Measurements from ENCODE around the gene NFYA.

NFYA gene

GRCh38 chr6:41073203-41073967, 611 bp downstream of the NFYA start:
- Histone ChIP-seq H4K91ac (ENCODE audit: low read length) (peak overlapping the region; percentile 96), H2BK5ac (ENCODE audit: low read depth, low read length, poor library complexity, severe bottlenecking) (peak overlapping the region; percentile 96), H4K8ac (ENCODE audit: low read length) (peak overlapping the region; percentile 77), H3K36me3 (ENCODE audit: control insufficient read depth in 1 of 2, insufficient read depth in 2 of 2, low read depth in 1 of 2, low read length in 2 of 2) (peaks cover 0 to 21% of the 10 kb centered on the region in 2 experiments), H3K18ac (ENCODE audit: low read depth in 1 of 2, low read length in 2 of 2) (peak overlapping the region; percentile 92 to 98), H3K4me1 (ENCODE audit: control insufficient read depth, insufficient read depth, low read depth, low read length) (no peaks in the 10 kb centered on the region), H3K9me3 (ENCODE audit: control insufficient read depth, low read length) (no peaks in the 10 kb centered on the region), H3K4ac (ENCODE audit: low read depth in 1 of 2, low read length in 2 of 2) (peak overlapping the region; percentile 39 to 96), H3K4me2 (ENCODE audit: low read length, poor library complexity, severe bottlenecking) (peak overlapping the region; percentile 61), H3K4me3 (ENCODE audit: insufficient read depth in 1 of 2, low read depth in 1 of 2, low read length in 2 of 2) (peak overlapping the region; percentile 85 to 88), H2AFZ (ENCODE audit: low read depth, low read length) (no peak overlapping the region), H2BK120ac (ENCODE audit: low read depth, low read length) (peak overlapping the region; percentile 97), H3K27ac (ENCODE audit: low read length, poor library complexity, severe bottlenecking) (peak overlapping the region; percentile 94), H2BK15ac (ENCODE audit: low read depth, poor library complexity, severe bottlenecking) (peak overlapping the region; percentile 94), H2AK5ac (ENCODE audit: low read length, severe bottlenecking) (peak overlapping the region; percentile 94), H3K79me1 (replicated peaks; ENCODE audit: low read length, poor library complexity, severe bottlenecking) (peaks cover 7% of the 10 kb centered on the region), H3K14ac (ENCODE audit: low read length in 2 of 2) (peak overlapping the region; percentile 72 to 87), H3K27me3 (ENCODE audit: control insufficient read depth in 1 of 2, insufficient read depth in 1 of 2, low read length in 2 of 2) (no peaks in the 10 kb centered on the region), H3K23ac (ENCODE audit: low read length in 2 of 2) (peak overlapping the region in 1 of 2 experiments; percentile 20), H2BK12ac (ENCODE audit: low read length in 2 of 2) (no peak overlapping the region), H3K9ac (ENCODE audit: low read length) (peak overlapping the region; percentile 96)
- peak; percentile 89 for DNase-seq
- WGBS, result under 1% methylated on average over 59 of the region's 74 CpGs

GRCh38 chr6:41073968-41074691, 1.4 kb downstream of the NFYA start:
- no peak overlapping the region for H2AFZ ChIP-seq (ENCODE audit: low read depth, low read length)
- H2BK5ac ChIP-seq (ENCODE audit: low read depth, low read length, poor library complexity, severe bottlenecking), result no peak overlapping the region
- peak overlapping the region; percentile 96 for H3K9ac ChIP-seq (ENCODE audit: low read length)
- peak overlapping the region; percentile 85 to 88 for H3K4me3 ChIP-seq (ENCODE audit: insufficient read depth in 1 of 2, low read depth in 1 of 2, low read length in 2 of 2)
- H3K36me3 ChIP-seq (ENCODE audit: control insufficient read depth in 1 of 2, insufficient read depth in 2 of 2, low read depth in 1 of 2, low read length in 2 of 2), result peaks cover 0 to 20% of the 10 kb centered on the region in 2 experiments
- H2AK5ac ChIP-seq (ENCODE audit: low read length, severe bottlenecking), result no peak overlapping the region
- H3K23ac ChIP-seq (ENCODE audit: low read length in 2 of 2), result no peak overlapping the region
- peak overlapping the region in 1 of 2 experiments; percentile 81 for H3K14ac ChIP-seq (ENCODE audit: low read length in 2 of 2)
- H3K27me3 ChIP-seq (ENCODE audit: control insufficient read depth in 1 of 2, insufficient read depth in 1 of 2, low read length in 2 of 2), result no peaks in the 10 kb centered on the region
- DNase-seq, result peak; percentile 58
- H3K9me3 ChIP-seq (ENCODE audit: control insufficient read depth, low read length), result no peaks in the 10 kb centered on the region
- H2BK120ac ChIP-seq (ENCODE audit: low read depth, low read length), result no peak overlapping the region
- peak overlapping the region; percentile 87 for H3K27ac ChIP-seq (ENCODE audit: low read length, poor library complexity, severe bottlenecking)
- peak overlapping the region in 1 of 2 experiments; percentile 15 for H2BK12ac ChIP-seq (ENCODE audit: low read length in 2 of 2)
- peaks cover 11% of the 10 kb centered on the region for H3K79me1 ChIP-seq (replicated peaks; ENCODE audit: low read length, poor library complexity, severe bottlenecking)
- H4K8ac ChIP-seq (ENCODE audit: low read length), result peak overlapping the region; percentile 66
- H3K18ac ChIP-seq (ENCODE audit: low read depth in 1 of 2, low read length in 2 of 2), result peak overlapping the region; percentile 37 to 92
- 13% methylated on average over 8 of the region's 11 CpGs for WGBS
- H3K4ac ChIP-seq (ENCODE audit: low read depth in 1 of 2, low read length in 2 of 2), result peak overlapping the region in 1 of 2 experiments; percentile 90
- no peak overlapping the region for H4K91ac ChIP-seq (ENCODE audit: low read length)
- H2BK15ac ChIP-seq (ENCODE audit: low read depth, poor library complexity, severe bottlenecking), result no peak overlapping the region
- H3K4me1 ChIP-seq (ENCODE audit: control insufficient read depth, insufficient read depth, low read depth, low read length), result no peaks in the 10 kb centered on the region
- H3K4me2 ChIP-seq (ENCODE audit: low read length, poor library complexity, severe bottlenecking), result peak overlapping the region; percentile 61

GRCh38 chr6:41074692-41075436, 2.1 kb downstream of the NFYA start:
- no peak overlapping the region for H4K8ac ChIP-seq (ENCODE audit: low read length)
- no peak overlapping the region for H2BK12ac ChIP-seq (ENCODE audit: low read length in 2 of 2)
- H4K91ac ChIP-seq (ENCODE audit: low read length), result no peak overlapping the region
- H2AK5ac ChIP-seq (ENCODE audit: low read length, severe bottlenecking), result no peak overlapping the region
- H3K14ac ChIP-seq (ENCODE audit: low read length in 2 of 2), result no peak overlapping the region
- H3K79me1 ChIP-seq (replicated peaks; ENCODE audit: low read length, poor library complexity, severe bottlenecking), result peaks cover 7% of the 10 kb centered on the region
- no peak for DNase-seq
- no peak overlapping the region for H2AFZ ChIP-seq (ENCODE audit: low read depth, low read length)
- H3K4me3 ChIP-seq (ENCODE audit: insufficient read depth in 1 of 2, low read depth in 1 of 2, low read length in 2 of 2), result peak overlapping the region in 1 of 2 experiments; percentile 88
- no peaks in the 10 kb centered on the region for H3K9me3 ChIP-seq (ENCODE audit: control insufficient read depth, low read length)
- H3K27ac ChIP-seq (ENCODE audit: low read length, poor library complexity, severe bottlenecking), result no peak overlapping the region
- H3K4me2 ChIP-seq (ENCODE audit: low read length, poor library complexity, severe bottlenecking), result peak overlapping the region; percentile 61
- peak overlapping the region; percentile 96 for H3K9ac ChIP-seq (ENCODE audit: low read length)
- peaks cover 2 to 20% of the 10 kb centered on the region in 2 experiments for H3K36me3 ChIP-seq (ENCODE audit: control insufficient read depth in 1 of 2, insufficient read depth in 2 of 2, low read depth in 1 of 2, low read length in 2 of 2)
- H3K4me1 ChIP-seq (ENCODE audit: control insufficient read depth, insufficient read depth, low read depth, low read length), result no peaks in the 10 kb centered on the region
- no peaks in the 10 kb centered on the region for H3K27me3 ChIP-seq (ENCODE audit: control insufficient read depth in 1 of 2, insufficient read depth in 1 of 2, low read length in 2 of 2)
- H3K23ac ChIP-seq (ENCODE audit: low read length in 2 of 2), result no peak overlapping the region
- WGBS, result 61% methylated on average over 7 of the region's 11 CpGs
- H2BK120ac ChIP-seq (ENCODE audit: low read depth, low read length), result no peak overlapping the region
- no peak overlapping the region for H2BK5ac ChIP-seq (ENCODE audit: low read depth, low read length, poor library complexity, severe bottlenecking)
- H2BK15ac ChIP-seq (ENCODE audit: low read depth, poor library complexity, severe bottlenecking), result no peak overlapping the region
- no peak overlapping the region for H3K18ac ChIP-seq (ENCODE audit: low read depth in 1 of 2, low read length in 2 of 2)
- H3K4ac ChIP-seq (ENCODE audit: low read depth in 1 of 2, low read length in 2 of 2), result no peak overlapping the region
